GM21447 (cell line): ENCODE measurements around the gene MRPL34.
A peak's percentile ranks its signal among the peaks of the same experiment; 100 is the strongest.
"Not testable (repeated sequence)": the region's sequence is repeated elsewhere in the genome, so short reads cannot be mapped to it uniquely, and the experiment has no call there.

Experiments
- ATAC-seq: cut with Tn5 transposase; IDR thresholded peaks from one replicate; pipeline ENCODE4 v1.9.1; 2021; ENCODE audit not compliant: unreplicated experiment

Gene MRPL34

DNA sequence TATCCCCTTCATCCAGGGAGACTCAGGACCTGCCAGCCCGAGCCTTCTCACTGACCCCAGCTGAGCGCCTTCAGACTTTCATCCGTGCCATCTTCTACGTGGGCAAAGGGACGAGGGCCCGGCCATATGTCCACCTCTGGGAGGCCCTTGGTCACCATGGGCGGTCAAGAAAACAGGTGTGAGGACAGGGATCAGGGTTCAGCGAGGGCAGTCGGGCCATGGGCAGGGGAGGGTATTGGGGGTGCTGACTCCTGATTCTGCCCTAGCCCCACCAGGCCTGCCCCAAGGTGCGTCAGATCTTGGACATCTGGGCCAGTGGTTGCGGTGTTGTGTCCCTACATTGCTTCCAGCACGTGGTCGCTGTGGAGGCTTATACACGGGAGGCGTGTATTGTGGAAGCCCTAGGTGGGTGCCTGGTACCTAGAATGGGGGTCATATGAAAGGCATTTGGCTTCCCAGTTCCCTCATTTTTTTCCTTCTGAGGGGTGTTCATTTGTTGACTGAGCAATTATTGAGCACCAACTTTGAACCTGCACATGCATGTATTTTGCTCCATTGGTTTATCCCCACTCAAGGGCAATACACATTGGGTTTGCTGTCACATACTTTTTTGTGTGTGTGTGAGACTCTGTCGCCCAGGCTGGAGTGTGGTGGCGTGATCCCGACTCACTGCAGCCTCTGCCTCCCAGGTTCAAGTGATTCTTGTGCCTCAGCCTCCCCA lies 20.1 kb upstream of the MRPL34 start:
- no peak for ATAC-seq

GRCh38 chr19:17286263-17286662 lies 19.4 kb upstream of the MRPL34 start:
- ATAC-seq: no peak

DNA sequence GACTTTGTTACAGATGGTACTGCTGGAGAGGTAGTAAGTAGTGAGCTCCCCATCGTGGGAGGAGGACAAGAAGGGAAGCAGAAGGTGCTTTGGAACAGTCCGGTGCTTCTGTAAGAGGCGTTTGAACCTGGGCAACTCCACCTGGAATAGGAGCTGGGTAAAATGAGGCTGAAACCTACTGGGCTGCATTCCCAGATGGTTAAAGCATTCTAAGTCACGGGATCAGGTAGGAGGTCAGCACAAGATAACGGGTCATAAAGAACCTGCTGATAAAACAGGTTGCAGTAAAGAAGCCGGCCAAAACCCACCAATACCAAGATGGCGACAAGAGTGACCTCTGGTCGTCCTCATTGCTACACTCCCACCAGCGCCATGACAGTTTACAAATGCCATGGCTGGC lies 18.9 kb upstream of the MRPL34 start:
- no peak for ATAC-seq

- ATAC-seq: no peak
These were observed 16.2 kb upstream of the MRPL34 start for GRCh38 chr19:17289489-17289888.

GRCh38 chr19:17292301-17293074 lies 13.2 kb upstream of the MRPL34 start:
- ATAC-seq: peak; percentile 87

GRCh38 chr19:17293605-17294004 lies 12.1 kb upstream of the MRPL34 start:
- no peak for ATAC-seq

DNA sequence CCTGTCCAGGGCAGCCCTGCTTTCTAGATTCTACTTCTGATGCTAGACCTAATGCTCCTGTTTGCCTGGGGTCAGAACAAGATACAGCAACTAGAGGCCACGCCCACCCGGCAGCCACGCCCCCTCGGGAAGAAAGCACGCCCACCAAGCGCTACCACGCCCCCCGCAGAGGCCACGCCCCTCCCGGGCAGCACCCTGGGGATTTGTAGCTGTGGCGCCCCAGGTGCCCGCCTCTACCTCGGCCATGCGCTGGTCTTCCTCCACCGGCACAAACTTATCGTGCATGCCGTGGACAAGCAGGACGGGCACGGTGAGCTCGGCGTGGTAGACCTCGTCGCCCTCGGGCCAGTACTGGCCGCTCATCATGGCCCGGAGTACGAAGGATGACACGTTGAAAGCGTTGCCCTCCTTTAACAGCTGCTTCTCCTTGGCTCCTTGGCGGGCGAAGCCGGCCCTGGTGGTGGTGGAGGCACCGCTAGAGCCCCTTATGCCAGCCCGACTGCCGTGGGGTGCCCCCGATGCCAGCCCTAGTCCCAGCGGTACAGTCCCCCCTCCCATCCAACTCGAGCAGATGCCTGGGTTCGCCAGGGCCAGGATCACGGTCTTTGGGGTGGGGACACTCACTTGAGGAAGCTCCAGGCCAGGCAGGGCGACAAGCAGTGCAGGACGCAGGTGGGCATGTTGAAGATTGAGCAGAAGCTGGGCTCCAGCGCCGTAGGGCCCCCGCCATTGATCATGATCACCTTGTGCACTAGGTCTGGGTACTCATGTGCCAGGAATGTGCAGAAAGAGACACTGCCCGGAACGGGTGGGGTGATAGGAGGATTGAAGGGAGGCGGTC lies 11.4 kb upstream of the MRPL34 start:
- ATAC-seq: no peak

- not testable (repeated sequence) for ATAC-seq
These were observed 10.1 kb upstream of the MRPL34 start for GRCh38 chr19:17295551-17295950.

DNA sequence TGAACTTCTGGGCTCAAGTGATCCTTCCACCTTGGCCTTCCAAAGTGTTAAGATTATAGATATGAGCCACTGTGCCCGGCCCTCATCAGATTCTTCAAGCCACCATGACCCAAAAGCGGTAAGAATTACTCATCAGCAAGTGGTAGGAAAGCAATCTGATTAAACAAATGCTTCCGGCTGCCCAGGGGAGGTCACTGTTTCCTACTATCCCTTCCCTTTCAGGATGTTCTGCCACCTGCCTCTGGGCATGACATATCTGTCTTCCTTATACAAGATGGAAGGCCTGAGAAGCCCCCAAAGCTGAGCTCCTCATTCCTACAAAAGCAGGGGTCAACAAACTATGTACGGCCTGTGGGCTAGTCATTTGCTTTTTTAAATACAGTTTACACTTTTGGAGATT lies 9.4 kb upstream of the MRPL34 start:
- ATAC-seq: no peak

DNA sequence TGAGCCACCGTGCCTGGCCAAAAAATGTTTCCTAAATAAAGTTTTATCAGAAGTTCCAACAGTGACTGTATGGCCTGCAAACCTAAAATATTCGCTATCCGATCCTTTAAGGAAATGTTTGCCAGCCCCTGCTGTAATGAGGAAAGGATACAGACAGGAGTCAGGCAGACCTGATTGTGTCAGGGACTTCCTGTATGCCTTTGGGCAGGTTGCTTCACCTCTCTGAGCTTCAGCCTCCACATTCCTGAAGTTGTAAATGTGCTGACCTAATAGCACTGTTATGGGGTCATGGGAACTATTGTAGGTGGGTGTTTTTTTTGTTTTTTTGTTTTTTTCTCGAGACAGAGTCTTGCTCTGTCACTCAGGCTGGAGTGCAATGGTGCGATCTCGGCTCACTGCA lies 8.7 kb upstream of the MRPL34 start:
- ATAC-seq: no peak

GRCh38 chr19:17300992-17301619 lies 4.6 kb upstream of the MRPL34 start:
- ATAC-seq: no peak

DNA sequence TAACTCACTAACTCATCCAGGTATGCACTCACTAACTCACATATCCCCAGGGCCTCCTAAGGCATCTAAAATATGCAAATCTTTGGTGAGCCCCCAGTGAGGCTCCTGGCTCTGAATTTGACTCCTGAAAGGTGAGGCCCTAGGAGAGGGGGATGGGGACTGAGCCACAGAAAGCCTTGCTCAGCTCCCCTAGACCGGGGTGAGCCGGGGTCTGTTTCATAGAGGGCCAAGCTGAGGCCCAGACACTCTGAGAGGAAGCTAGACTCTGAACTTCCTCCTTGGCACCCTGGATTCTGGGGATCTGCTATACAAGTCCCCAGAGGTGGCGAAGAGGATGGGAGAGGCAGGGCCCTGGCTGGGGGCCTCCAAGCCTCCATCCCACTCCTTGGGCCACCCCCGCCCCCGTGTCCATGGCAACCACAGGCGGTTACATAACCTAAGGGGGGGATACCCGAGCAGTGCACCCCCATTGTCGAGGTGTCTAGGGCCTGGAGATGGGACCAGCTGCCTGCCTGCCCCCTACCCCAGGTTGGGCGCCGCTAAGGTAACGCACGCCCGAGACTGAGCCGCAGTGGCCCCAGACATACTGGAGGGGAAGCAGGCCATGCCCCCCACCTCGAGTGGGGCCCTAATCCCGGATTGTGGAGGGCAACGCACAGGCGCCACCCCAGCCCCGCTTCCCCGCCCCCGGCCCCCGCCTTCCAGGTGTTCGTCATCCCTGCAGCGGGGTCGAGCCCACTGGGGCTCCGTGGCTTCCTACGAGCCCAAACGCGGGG lies 3.1 kb upstream of the MRPL34 start:
- ATAC-seq: no peak

DNA sequence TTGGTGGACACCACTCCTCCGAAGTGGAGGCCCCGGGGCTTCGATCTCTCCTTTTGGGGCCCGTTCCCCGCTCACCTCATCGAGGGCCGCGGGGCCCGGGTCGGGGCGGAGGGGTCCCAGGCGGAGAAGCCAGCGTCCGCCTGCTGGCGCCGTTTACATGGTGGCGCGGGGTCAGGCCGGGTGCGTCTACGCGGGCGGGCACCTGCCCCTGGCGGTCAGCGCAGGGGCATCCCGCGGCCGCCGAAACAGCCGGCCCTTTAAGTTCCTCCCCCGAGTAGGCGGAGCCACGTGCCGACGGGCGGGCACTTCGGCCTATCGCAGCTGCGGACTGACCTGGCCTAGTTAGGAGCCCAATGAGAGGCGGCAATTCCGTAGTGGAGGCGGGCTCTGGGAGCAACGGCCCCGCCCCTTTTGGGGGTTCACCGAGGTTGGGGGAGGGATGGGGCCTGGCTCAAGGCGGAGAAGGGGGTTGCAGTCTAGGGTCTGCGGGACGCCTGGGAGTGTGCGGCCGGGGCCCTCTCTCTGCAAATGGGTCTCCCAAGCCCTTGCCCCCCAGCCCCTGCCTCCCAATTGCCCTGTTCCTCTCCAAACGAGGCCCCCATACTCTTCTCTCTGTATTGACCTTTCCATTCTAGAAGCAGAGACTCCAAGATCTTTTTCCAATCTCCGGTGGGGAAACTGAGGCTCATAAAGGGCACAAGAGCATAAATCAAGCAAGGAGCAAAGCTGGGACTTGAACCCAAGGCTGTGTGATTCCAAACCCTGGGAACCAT lies 2.3 kb upstream of the MRPL34 start, which contains the start of gene ABHD8:
TSS of gene ABHD8 (minus strand) at position 259 of the 773 bp plus-strand sequence. CDS start 1,809 bp downstream, outside the sequence.
- peak; percentile 60 for ATAC-seq

DNA sequence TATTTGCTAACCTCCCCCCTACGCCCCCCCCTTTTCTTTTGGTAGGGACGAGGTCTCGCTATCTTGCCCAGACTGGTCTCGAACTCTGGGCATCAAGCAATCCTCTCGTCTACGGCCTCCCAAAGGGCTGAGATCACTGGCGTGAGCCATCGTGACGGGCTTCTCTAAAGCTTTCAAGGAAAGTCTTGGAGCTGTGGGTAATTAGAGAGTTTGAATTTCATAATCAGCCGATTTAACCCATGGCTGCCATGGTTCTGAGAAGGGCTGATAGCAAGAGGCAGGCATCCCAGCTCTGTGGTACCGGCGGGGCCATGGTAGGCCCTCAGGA lies 1.8 kb upstream of the MRPL34 start:
- ATAC-seq: no peak

DNA sequence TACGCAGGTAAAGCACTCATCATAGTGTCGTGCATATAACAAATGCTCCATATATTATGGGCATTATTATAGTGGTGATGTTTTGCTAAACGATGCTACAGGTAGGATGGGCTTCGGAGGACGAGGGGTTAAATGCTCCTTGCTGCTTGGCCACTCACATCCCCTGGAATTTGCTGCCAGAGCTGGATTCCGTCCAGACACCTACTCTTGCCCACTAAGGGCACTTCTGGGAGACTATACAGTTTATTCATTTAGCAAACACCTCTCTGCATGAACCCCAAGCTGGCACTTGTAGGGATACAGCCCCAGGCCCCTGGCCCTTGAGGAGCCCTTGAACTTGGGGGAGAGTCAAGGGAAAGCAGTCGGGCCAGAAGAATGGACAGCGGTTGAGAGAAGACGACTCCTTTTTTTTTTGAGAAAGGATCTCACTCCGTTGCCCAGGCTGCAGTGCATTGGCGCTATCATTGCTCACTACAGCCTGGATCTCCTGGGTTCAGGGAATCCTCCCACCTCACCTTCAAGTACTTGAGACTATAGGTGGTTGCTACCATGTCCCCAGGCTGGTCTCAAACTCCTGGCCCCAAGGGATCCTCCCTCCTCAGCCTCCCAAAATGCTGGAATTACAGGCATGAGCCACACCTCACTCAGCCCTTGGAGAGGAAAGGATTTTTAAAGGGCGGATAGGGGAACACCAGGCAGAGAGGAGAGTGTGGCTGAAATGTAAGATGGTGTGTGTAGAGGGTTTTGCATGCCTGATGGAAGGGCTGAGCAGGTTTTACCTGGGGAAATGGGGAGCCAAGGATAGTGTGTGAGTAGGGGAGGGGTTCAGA lies 1.1 kb upstream of the MRPL34 start:
- no peak for ATAC-seq

- no peak for ATAC-seq
These were observed 506 bp upstream of the MRPL34 start for GRCh38 chr19:17305216-17305516.

GRCh38 chr19:17306285-17306714 lies 628 bp downstream of the MRPL34 start:
- ATAC-seq: no peak

- no peak for ATAC-seq
These were observed 2.3 kb downstream of the MRPL34 start for GRCh38 chr19:17307876-17308377.
